Tibial nerve (tissue), 3 donors: ENCODE measurements around the gene FAM50A.

Experiments
- POLR2A ChIP-seq, 2 donors: fragments of 450-650 bp; IDR thresholded peaks; one replicate each; pipeline ENCODE4 v1.6.1; 2017; ENCODE audit warnings: antibody characterized with exemption in 2 of 2, mild to moderate bottlenecking in 2 of 2, moderate library complexity in 2 of 2
- TF ChIP-seq, protein P1 (sequence below), 5 experiments: fragments of 200-600 bp in 3 of 5; fragments of 450-650 bp in 2 of 5; sonication (generic) in 3 of 5; IDR thresholded peaks; one replicate each; pipeline ENCODE4 v1.5.1; 2016 to 2019; ENCODE audit warnings: antibody characterized with exemption in 5 of 5, mild to moderate bottlenecking in 3 of 5, moderate library complexity in 2 of 5

DNA sequence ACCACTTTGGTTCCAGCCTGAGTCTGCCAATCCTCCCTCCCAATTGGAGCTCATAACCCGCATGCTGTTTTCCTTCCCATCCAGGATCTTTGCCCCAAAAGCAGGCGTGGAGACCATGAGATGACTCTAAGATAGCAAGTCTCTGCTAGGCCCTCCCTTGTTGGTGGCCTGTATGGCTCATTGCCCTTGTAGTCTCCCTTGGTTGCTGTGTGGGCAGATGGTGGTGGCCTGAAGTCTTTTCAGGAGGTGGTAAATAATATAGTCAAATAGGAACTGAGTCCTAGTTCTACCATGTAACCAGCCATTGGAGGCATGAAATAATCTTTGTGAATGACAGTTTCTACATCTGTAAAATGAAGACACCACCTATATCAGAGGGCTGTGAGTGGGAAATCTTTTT lies 14.2 kb upstream of the FAM50A start:
- TF ChIP-seq, protein P1, sequence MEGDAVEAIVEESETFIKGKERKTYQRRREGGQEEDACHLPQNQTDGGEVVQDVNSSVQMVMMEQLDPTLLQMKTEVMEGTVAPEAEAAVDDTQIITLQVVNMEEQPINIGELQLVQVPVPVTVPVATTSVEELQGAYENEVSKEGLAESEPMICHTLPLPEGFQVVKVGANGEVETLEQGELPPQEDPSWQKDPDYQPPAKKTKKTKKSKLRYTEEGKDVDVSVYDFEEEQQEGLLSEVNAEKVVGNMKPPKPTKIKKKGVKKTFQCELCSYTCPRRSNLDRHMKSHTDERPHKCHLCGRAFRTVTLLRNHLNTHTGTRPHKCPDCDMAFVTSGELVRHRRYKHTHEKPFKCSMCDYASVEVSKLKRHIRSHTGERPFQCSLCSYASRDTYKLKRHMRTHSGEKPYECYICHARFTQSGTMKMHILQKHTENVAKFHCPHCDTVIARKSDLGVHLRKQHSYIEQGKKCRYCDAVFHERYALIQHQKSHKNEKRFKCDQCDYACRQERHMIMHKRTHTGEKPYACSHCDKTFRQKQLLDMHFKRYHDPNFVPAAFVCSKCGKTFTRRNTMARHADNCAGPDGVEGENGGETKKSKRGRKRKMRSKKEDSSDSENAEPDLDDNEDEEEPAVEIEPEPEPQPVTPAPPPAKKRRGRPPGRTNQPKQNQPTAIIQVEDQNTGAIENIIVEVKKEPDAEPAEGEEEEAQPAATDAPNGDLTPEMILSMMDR (IDR thresholded peaks at IDR 0.05), result no peak
- TF ChIP-seq POLR2A (IDR thresholded peaks at IDR 0.05), result no peak
